ENCODE results near the gene RNF212B. TPM values are rescaled to one million over a fixed set of nuclear protein-coding genes. Genes with fewer than 3 reads are reported as not detected.

RNF212B gene
- total and polyA plus RNA-seq, 2 of the 13 experiments (the other 11 are each of a cell fraction or from before 2014, with no cell fraction given) = 0.05 TPM; not detected in 1

- TF ChIP-seq ZNF496 (CRISPR knock-in tag; IDR thresholded peaks at IDR 0.05; ENCODE audit: insufficient replicate concordance) (no peak), DDIT3 (CRISPR knock-in tag; IDR thresholded peaks at IDR 0.05) (no peak), RXRB (CRISPR knock-in tag; IDR thresholded peaks at IDR 0.05; ENCODE audit: borderline replicate concordance) (no peak), ETS1 (CRISPR knock-in tag; IDR thresholded peaks at IDR 0.05) (no peak), SMARCC2 (IDR thresholded peaks at IDR 0.05) (no peak), RCOR2 (CRISPR knock-in tag; IDR thresholded peaks at IDR 0.05) (no peak), ZBED4 (CRISPR knock-in tag; IDR thresholded peaks at IDR 0.05; ENCODE audit: borderline replicate concordance) (no peak), ZFP36L1 (CRISPR knock-in tag; IDR thresholded peaks at IDR 0.05) (no peak), ARNT (IDR thresholded peaks at IDR 0.05) (no peak), ZFAT (CRISPR knock-in tag; conservative IDR thresholded peaks at IDR 0.05) (no peak), ZNF230 (CRISPR knock-in tag; IDR thresholded peaks at IDR 0.05) (no peak), ZBTB7B (CRISPR knock-in tag; IDR thresholded peaks at IDR 0.05) (no peak), ZNF407 (CRISPR knock-in tag; IDR thresholded peaks at IDR 0.05; ENCODE audit: not compliant biosample characterization) (no peak)
These were observed 70.2 kb downstream of the RNF212B start (continued) for GRCh38 chr14:23307687-23308644.

Measured in HepG2 (cell line).